NOMO-1 (cell line): Measurements from ENCODE around the gene KPNA2.
"Not testable (repeated sequence)": the region's sequence is repeated elsewhere in the genome, so short reads cannot be mapped to it uniquely, and the experiment has no call there.

Experiments
- DNase-seq, 2 experiments: peaks; one replicate each; lab custom pipeline; 2025; ENCODE audit not compliant: unreplicated experiment in 2 of 2; lab: John Stamatoyannopoulos, UW

KPNA2 gene

DNA sequence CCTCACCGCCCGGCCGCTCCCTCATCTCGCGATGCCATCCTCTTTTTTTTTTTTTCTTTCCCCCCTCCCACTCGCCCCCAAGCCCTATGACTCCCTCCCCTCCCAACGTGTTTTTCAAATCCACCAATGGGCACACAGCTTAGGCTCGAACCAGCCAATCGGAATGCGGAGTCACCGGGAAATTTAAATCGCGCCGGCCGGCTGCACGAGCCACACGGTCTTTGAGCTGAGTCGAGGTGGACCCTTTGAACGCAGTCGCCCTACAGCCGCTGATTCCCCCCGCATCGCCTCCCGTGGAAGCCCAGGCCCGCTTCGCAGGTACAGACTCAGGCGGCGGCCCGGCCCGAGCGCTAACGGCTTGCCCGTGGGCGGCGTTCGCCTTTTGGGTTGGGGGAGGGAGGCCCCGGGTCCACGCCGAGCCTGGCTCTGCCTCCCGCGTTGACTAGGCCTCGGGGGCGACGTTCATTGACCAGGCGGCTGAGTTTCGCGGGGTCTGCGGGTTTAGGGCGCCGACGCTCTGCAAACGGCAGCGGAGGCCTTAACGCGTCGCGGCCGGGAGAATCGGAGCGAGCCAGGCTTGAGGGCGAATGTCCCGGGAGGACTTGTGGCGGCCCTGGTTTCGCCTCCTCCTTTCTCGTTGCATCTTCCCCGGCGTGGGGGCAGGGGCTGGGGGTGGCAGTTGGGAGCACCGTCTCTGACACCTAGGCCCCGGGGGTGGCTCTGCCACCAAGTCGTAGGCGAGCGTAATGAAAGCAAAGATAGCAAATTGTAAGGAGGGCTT, at the start of gene KPNA2:
KPNA2 (plus strand) TSS at position 213 of the 781 bp plus-strand sequence. CDS start 1,398 bp downstream, outside the sequence.
- peak; percentile 97 to 98 for DNase-seq

- no peak for DNase-seq
Measured at GRCh38 chr17:67990909-67991308, 44.6 kb upstream of the KPNA2 start.

GRCh38 chr17:67992548-67993152, 42.9 kb upstream of the KPNA2 start:
- DNase-seq, result peak in 1 of 2 experiments; percentile 42

DNA sequence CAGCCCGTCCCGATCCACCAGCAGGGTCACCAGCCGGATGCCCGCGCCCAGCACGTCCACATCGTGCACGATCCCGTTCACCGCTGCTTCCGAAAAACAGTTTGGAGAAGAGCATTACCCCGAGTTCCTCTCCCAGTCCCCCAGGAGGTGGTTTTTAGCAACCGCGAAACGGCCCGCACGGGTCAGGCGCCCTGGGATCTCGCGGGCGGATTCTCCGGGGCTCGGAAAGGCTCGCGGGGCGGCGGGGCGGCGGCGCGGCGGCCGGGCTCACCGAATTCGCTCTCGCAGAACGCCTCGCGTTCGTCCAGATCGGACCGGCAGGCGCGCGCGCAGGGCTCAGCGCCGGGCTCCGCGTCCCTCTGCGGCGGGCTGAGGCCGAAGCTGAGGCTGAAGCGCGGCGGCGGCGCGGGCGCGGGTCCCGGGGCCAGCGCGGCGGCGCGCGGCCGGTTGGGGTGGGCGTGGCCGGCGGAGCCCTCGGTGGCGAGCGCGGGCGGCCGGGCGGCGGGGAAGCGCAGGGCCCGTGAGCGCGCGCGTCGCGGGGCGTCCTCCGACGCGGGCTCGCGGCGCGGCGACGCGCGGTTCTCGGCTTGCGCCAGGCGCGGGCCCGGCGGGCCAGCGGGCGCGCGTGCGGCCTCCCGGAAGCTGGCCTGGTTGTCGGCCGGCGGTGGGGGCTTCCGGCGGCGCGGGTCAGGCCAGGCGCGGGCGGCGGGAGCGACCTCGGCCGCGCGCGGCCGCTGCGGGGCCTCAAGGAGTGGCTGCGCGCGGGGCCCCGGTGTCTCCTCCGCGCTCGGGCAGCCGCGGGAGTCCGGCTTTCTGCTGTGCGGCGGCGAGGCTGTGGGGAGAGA, 42.2 kb upstream of the KPNA2 start:
- peak; percentile 58 to 91 for DNase-seq

GRCh38 chr17:67993998-67994361, 41.6 kb upstream of the KPNA2 start:
- DNase-seq, result no peak

- peak in 1 of 2 experiments; percentile 20 for DNase-seq
Measured at GRCh38 chr17:67994817-67995569, 40.5 kb upstream of the KPNA2 start.

DNA sequence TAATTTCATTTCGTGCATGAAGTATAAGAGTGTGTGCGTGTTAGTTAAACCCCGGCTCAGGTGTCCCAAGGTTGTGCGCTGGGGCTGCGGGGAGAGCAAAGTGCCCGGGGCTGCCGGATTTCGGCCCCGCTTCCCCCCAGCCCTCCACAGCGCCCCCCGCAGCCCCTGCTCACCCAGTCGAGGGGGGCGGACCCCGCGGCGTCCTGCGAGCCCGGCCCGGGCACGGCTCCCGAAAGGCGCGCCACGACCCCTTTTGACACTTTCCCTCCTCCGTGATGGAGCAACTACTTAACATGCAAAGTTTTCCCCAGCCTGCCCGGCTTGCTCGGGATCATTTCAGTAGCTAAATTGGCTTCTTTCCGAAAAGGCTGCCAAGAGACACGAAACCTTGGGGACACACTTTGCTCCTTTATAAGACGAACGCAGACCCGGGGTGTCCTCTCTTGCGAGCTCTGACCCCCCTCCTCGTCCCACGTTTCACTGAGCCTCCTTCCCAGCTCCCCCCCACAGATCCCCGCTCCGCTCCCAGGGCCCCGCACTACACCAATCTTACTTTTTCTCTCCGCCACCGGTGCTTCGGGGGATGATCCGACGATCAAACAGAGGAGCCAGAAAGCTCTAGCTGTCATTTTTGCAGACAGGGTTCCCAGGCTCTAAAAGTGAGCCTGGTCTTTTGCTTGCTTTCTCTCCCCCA, 39.8 kb upstream of the KPNA2 start:
- DNase-seq, result peak in 1 of 2 experiments; percentile 5

DNA sequence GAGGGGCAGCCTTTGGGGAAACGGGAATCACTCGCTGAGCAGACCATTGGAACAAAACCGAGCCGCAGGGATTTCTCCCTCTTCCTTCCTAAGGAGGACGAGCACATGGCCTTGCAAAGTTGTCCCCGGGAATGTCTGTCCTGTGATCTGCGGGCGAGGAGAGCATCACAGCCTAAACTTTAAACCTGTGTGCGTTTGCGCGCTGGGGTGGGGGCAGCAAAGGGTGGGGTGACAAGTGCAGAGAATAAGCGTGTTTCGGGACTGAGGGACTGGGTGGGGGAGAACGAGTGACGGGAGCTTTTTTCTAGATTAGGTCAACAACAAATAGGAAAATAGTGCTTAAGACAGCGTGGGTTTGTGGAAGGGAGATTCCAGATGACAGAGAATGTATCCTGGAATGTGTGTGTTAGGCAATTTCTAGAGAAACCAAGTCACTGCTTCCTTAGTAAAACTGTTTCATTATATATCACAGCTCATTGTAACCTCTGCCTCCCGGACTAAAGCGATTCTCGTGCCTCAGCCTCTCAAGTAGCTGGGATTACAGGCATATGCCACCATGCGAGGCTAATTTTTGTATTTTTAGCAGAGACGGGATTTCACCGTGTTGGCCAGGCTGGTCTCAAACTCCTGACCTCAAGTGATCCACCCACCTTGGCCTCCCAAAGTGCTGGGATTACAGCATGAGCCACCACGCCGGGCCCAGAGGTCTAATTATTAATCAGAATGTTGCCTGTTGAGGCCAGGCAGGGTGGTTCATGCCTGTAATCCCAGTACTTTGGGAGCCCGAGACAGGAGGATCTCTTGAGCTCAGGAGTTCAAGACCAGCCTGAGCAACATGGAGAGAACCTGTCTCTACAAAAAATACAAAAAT, 39.0 kb upstream of the KPNA2 start, which contains the start of gene C17orf58:
C17orf58 (minus strand) TSS at position 169 of the 871 bp plus-strand sequence. CDS start 271 bp downstream, outside the sequence.
- DNase-seq, result not testable (repeated sequence)

DNA sequence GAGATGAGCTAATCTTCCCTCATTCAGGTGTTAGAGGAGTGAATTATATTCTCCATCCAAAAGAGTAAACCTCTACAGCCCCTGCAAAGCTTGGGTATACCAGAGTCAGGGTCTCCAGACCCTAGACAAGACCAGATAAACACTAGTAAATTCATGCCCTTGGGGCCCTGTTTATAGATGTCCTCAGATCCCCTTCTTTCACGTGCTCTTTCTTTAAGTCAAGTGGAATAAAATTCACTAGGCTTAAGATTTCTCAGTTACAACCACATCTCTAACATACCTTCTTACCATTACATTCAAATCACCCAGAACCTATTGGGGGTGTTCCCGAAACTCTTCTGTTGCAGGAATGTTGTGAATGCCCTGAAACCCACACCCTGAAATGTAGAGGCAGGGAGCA, 37.1 kb upstream of the KPNA2 start:
- DNase-seq, result no peak

DNA sequence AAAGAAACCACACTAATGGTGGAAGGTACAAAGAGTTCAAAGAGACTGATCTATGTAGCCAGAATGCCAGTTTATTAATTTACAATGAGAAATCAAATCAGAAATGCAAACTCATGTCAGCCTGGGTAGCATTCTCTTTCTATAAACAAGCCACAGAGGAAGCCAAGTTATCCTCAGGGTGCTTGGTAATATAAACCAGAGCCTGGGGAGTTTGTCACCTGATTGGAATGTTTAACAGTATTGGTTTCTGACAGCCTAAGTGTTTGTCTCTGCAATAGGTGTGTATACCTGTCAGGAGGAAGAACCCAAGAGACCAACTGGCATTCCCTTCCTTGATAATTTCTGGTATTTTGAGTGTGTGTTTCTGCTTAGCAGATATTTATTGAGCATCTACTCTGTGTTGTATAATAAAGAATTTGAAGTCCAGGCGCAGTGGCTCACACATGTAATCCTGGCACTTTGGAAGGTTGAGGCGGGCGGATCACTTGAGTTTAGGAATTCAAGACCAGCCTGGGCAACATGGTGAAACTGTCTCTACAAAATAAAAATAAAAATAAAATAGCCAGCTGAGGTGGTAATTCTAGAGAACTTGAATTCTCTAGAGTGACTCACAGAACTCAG, 36.1 kb upstream of the KPNA2 start:
- DNase-seq, result no peak

- no peak for DNase-seq
Measured at GRCh38 chr17:68004201-68004600, 31.3 kb upstream of the KPNA2 start.

DNA sequence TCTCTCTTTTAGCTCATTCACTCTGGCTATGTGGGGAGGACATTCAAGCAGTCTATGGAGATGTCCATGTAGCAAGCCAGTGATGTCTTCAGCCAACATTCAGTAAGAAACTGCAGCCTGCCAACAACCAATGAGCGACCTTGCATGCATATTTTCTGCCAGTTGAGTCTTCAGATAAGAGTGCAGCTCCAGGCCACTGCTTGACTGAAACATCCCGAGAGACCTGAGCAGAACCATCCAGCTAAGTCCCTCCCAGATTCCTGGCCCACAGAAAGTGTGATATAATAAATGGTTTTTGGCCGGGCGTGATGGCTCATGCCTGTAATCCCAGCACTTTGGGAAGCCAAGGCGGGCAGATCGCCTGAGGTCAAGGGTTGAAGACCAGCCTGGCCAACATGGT, 28.7 kb upstream of the KPNA2 start:
- DNase-seq, result no peak

GRCh38 chr17:68011199-68011665, 24.3 kb upstream of the KPNA2 start:
- DNase-seq, result peak; percentile 44 to 45

DNA sequence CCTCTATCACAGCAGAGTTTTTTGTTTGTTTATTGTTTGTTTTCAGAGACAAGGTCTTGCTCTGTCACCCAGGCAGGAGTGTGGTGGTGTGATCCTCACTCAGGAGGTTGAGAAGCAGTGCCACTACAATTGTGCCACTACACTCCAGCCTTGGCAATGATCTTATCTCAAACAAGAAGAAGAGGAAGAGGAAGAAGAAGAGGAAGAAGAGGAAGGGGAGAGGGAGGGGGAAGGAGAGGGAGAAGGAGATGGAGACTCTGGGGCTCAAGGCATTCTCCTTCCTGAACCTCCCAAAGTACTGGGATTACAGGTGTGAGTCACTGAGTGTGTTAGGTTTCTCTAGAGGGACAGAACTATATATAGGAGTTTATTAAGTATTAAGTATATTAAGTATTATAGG, 22.1 kb upstream of the KPNA2 start:
- no peak for DNase-seq

- no peak for DNase-seq
Measured at GRCh38 chr17:68015081-68015723, 20.3 kb upstream of the KPNA2 start.

GRCh38 chr17:68016838-68017237, 18.7 kb upstream of the KPNA2 start:
- DNase-seq, result no peak

DNA sequence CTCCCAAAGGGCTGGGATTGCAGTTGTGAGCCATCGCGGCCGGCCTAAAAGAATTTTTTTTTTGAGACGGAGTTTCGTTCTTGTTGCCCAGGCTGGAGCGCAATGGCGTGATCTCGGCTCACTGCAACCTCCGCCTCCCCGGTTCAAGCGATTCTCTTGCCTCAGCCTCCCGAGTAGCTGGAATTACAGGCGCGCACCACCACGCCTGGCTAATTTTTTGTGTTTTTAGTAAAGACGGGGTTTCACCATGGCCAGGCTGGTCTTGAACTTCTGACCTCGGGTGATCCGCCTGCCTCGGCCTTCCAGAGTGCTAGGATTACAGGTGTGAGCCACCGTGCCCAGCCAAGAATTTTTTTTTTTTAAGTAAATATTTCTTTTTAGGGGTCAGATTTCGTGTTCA, 17.0 kb upstream of the KPNA2 start:
- DNase-seq, result not testable (repeated sequence)

DNA sequence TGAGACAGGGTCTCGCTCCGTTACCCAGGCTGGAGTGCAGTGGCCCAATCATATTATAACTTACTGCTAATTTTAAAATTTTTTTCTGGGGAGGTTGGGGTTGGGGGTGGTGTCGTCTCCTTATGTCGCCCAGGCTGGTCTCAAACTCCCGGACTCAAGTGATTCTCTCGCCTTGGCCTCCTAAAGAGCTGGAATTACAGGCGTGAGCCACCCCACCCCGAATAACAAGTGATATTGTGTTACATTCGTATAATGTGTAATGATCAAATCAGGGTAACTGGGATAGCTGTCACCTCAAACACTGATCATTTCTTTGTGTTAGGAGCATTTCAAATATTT, 16.2 kb upstream of the KPNA2 start:
- DNase-seq, result no peak
